GM12873 (cell line): ENCODE measurements around the gene RGL3.

ENCODE experiments used
- CTCF ChIP-seq: IDR thresholded peaks from 2 replicates; pipeline ENCODE4 v1.5.1; 2012; ENCODE audit warnings: low read depth, mild to moderate bottlenecking, moderate library complexity, low read length, control low read depth; ENCODE audit not compliant: insufficient read depth; ENCODE audit errors: missing control alignments

The RGL3 gene

DNA sequence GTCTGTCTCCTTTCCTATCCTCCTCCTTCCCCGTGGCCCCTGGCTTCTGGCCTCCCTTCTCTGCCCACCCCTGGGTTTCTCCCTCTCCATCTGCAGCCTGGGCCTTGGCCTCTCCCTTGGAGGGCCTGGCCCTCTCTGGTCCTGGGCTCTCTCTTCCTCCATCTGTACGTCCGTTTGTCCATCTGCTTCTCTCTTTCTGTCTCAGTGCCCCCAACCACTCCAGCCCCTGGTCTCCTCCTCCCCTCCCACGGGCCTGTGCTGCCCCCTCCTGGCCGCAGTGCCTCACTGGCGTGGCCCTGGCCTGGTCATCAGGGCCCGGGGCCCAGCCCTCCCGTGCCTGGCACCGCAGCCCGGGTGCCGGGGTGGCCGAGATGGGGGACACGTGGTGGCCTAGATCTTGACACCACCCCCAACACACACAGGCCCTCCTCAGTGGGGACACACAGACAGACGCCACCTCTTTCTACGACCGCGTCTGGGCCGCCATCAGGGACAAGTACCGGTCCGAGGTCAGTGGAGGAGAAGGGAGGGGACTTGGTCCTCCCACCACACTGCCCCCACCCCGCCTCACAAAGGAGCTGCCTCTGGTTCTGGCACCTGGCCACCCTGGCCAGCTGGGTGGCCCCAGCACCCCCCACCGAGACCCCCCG is 27.7 kb upstream of the RGL3 start:
- TF ChIP-seq CTCF: peak; percentile 69

DNA sequence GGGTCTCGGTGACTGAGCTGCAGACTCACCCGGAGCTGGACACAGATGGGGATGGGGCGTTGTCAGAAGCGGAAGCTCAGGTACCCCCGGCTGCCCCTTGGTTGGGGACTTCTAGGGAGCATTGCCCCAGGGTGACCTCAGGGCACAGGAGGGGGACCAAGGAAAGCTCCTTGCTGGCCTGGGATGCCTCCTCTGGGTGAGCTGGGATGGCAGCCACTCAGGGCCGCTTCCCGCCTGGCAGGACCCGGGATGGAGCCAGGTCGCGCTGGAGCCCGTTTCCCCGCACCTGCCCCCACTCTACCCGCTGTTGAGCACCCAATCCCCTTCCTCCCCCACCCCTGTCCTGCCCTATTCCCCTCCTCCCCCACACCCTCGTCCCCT is 27.1 kb upstream of the RGL3 start:
- TF ChIP-seq CTCF: no peak

DNA sequence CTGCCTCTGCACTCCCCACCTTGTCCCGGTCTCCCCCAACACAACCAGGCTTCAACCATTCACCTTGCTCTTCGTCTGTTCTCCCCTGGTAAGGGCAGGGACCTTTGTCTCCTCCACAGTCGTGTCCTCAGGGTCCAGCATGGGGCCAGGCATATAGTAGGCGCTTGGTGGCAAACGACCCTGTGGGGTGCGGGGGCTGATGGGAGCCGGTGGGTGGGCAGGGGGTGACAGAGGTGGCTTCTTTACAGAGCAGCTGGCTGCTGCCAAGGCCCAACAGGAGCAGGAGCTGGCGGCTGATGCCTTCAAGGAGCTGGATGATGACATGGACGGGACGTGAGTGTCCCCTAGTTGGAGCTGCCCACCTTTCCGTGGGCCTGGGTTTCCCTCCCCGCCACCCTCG is 26.0 kb upstream of the RGL3 start:
- no peak for TF ChIP-seq CTCF

DNA sequence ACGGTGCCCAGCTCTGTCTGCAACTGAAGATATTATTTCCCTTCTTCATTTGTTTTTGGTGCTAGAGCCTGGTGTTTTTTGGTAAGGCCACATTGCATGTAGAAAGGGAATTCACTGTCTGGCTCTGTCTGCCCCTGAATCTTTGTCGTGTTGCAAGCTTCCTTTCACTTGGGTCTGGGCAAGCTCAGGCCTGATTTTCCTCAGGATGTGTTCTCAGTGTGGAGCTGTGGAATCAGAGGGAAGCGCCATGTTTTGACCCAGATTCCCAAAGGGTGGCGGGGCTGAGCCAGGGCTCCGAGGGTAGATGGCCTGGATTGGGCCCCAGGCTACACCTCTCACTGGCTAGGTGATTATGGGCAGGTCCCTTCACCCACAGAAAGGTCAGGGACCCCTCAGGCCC is 24.9 kb upstream of the RGL3 start:
- no peak for TF ChIP-seq CTCF

DNA sequence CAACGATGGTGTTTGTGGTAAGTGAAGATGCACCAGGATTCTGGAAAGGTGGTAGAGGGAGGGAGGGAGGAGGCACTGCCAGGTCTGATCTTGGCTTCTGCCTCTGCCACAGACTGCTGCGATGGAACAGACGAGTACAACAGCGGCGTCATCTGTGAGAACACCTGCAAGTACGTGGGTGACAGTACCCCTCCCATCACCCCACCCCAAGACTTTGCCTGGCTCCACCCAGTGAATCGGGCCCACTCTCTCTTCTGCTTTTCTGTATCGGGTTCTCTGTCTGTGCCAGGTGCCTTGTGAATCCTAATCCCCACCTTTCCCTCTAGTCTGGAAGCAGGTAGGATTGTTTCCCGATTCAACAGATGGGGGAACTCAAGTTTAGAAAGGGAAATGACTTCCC is 18.8 kb upstream of the RGL3 start:
- no peak for TF ChIP-seq CTCF

DNA sequence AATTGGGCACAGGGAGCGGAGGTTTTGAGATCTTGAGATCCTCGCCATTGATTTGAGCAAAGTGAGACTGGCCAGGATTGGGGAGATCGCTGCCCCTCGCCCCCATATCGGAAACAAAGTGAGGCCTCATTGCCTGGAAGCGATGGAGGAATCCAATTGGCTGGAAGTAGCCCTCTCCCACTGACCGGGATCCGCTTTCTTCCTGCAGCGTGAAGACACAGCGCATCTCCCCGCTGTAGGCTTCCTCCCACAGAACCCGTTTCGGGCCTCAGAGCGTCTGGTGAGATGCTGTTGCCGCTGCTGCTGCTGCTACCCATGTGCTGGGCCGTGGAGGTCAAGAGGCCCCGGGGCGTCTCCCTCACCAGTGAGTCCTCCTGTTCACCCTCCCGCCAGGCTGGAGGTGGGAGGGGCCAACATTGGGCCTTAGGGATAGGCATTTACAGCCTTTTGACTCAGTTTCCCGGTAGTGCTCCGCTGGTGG is 16.8 kb upstream of the RGL3 start:
- TF ChIP-seq CTCF: no peak

- TF ChIP-seq CTCF: peak; percentile 96
Observed at GRCh38 chr19:11435057-11435832, 16.1 kb upstream of the RGL3 start, which contains the start of the genes ODAD3 and PRKCSH. ODAD3 (minus strand) TSS chr19:11435121; CDS start chr19:11435016, 105 bp downstream. PRKCSH (plus strand) TSS chr19:11435635; CDS start chr19:11436118, 483 bp downstream.
